Upper lobe of right lung (tissue), 1 donor: ENCODE measurements around the gene CCDC87. TPM values are rescaled to one million over a fixed set of nuclear protein-coding genes. Genes with fewer than 3 reads are reported as not detected.
A peak's percentile ranks its signal among the peaks of the same experiment; 100 is the strongest.

Experiments
- ATAC-seq: fragments of 200-7000 bp; cut with Tn5 transposase; one replicate; pipeline ENCODE4 v1.9.1; 2020; ENCODE audit warnings: mild to moderate bottlenecking, moderate library complexity
- DNase-seq: peaks from one replicate; pipeline ENCODE4 v3.0.0-alpha.2; 2020
- H3K27ac ChIP-seq: fragments of 200-600 bp; one replicate; pipeline ENCODE4 v1.8.0; 2022
- H3K27me3 ChIP-seq: fragments of 200-600 bp; one replicate; pipeline ENCODE4 v1.8.0; 2022; ENCODE audit warnings: mild to moderate bottlenecking
- H3K36me3 ChIP-seq: fragments of 200-600 bp; one replicate; pipeline ENCODE4 v1.8.0; 2022
- H3K4me1 ChIP-seq: fragments of 200-600 bp; one replicate; pipeline ENCODE4 v1.8.0; 2022
- H3K4me3 ChIP-seq: fragments of 200-600 bp; one replicate; pipeline ENCODE4 v1.8.0; 2022; ENCODE audit warnings: mild to moderate bottlenecking
- H3K9me3 ChIP-seq: fragments of 200-600 bp; one replicate; pipeline ENCODE4 v1.8.0; 2022
- intact Hi-C: fragments of 100-400 bp; cut with DNase I; formaldehyde crosslinking; loops from one replicate; pipeline ENCODE4 v1.11.0; 2022
- total RNA-seq: library from RNA; stranded (reverse); fragmentation: NEBNext Ultra II Directional; extraction: Animal tissue kit (Norgen Biotek cat#: 25700); gene quantifications from one replicate; pipeline ENCODE4 v1.2.1, GENCODE V29; 2021
- TF ChIP-seq, protein P1 (sequence below): fragments of 200-600 bp; IDR thresholded peaks from one replicate; pipeline ENCODE4 v1.8.0; 2022; ENCODE audit warnings: antibody characterized with exemption
- donor health status: DM: no; HTN: yes; CAD: no; lungs with severe emphysema.

CCDC87 gene
- total RNA-seq, 1 donor from 2014 or later = 0.26 TPM

DNA sequence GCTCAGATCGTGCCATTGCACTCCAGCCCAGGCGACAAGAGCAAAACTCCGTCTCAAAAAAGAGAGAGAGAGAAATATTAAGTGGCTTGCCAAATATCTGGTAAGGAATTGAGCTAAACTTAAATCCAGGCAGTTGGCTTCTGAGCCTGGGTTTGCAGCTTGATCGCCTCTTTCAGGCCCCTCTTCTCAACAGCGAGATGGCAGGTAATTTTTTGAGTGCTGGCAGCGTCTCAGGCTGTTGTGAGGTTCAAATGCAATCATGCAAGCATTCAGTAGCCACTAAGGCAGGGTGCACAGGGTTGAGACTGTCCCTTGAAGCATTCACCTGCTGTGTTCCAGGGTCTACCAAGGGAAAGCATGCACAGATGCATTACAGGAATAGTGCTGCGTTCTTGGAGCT is 23.8 kb downstream of the CCDC87 start:
- intact Hi-C loops = no loop called here
- no peaks in the 10 kb centered on the region for H3K9me3 ChIP-seq
- no peak for ATAC-seq
- peaks cover 7% of the 10 kb centered on the region for H3K4me1 ChIP-seq
- no peak overlapping the region for H3K27ac ChIP-seq
- no peak for DNase-seq
- no peak overlapping the region for H3K4me3 ChIP-seq
- no peaks in the 10 kb centered on the region for H3K27me3 ChIP-seq
- no peaks in the 10 kb centered on the region for H3K36me3 ChIP-seq
- TF ChIP-seq, protein P1, sequence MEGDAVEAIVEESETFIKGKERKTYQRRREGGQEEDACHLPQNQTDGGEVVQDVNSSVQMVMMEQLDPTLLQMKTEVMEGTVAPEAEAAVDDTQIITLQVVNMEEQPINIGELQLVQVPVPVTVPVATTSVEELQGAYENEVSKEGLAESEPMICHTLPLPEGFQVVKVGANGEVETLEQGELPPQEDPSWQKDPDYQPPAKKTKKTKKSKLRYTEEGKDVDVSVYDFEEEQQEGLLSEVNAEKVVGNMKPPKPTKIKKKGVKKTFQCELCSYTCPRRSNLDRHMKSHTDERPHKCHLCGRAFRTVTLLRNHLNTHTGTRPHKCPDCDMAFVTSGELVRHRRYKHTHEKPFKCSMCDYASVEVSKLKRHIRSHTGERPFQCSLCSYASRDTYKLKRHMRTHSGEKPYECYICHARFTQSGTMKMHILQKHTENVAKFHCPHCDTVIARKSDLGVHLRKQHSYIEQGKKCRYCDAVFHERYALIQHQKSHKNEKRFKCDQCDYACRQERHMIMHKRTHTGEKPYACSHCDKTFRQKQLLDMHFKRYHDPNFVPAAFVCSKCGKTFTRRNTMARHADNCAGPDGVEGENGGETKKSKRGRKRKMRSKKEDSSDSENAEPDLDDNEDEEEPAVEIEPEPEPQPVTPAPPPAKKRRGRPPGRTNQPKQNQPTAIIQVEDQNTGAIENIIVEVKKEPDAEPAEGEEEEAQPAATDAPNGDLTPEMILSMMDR = no peak

DNA sequence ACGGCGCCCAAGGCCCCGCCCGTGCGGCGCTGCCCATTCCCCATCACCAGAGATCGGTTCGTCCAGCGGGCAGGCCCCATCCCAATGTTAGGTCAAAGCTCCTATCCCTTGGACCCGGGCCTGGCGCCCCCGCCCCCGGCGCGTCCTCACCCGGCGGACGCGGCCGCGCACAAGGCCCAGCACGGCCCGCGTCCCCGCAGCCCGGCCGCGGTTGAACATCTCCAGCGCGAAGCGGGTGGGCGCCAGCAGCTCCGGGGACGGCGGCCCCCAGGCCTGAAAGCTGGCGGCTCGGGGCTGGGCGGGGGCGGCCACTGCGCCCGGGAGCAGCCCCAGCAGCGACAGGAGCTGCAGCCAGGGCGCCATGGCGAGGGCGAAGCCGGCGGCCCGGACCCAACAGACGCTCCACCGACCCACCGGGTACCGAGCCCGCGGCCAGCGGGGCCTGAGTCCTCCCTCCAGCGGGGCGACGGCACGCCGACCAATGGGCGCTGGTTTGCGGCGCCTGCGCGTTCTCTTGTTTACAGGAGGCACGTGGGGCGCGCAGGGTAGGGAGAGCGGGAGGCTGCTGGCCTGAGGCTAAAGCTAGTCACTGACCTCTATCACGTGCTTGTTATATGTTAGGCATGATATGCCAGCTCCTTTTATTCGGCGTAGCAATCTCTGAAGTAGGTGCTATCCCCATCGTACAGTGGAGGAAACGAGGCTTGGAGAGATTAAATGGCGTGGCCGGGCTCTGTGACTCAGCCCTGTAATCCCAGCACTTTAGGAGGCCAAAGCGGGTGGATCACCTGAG is 24.5 kb downstream of the CCDC87 start, which contains the start of gene CTSF:
CTSF (minus strand) TSS at position 483 of the 793 bp plus-strand sequence; CDS start at position 363, 120 bp downstream.
- TF ChIP-seq, protein P1 = no peak
- Histone ChIP-seq H3K27me3 (no peaks in the 10 kb centered on the region), H3K4me1 (peaks cover 7% of the 10 kb centered on the region), H3K27ac (no peak within 1 kb of the TSS), H3K9me3 (no peaks in the 10 kb centered on the region), H3K4me3 (peak within 1 kb of the TSS; percentile 67), H3K36me3 (no peaks in the 10 kb centered on the region)
- intact Hi-C loops = no loop called here
- DNase-seq = peak; percentile 94
- peak; percentile 95 for ATAC-seq

DNA sequence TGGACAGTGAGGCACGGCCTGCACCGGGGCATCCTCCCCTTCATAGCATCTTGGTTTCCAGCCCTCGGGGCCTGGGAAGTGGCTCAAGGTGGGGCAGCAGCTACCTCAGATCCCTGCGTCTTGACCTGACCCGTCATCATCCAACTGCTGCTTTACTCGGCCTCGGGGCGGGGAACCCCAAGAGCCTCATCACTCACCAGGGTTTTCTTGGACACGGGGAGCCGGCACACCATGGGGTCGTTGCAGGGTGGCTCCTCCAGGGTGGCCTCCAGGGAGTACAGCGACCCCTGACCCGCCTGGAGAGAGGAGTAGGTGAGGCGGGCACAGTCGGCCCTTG is 25.1 kb downstream of the CCDC87 start:
- intact Hi-C loops = no loop called here
- Histone ChIP-seq H3K27ac (no peak overlapping the region), H3K9me3 (no peaks in the 10 kb centered on the region), H3K4me1 (peaks cover 7% of the 10 kb centered on the region), H3K27me3 (no peaks in the 10 kb centered on the region), H3K4me3 (peak overlapping the region; percentile 67), H3K36me3 (no peaks in the 10 kb centered on the region)
- TF ChIP-seq, protein P1 = no peak
- ATAC-seq (no peak), DNase-seq (no peak)

DNA sequence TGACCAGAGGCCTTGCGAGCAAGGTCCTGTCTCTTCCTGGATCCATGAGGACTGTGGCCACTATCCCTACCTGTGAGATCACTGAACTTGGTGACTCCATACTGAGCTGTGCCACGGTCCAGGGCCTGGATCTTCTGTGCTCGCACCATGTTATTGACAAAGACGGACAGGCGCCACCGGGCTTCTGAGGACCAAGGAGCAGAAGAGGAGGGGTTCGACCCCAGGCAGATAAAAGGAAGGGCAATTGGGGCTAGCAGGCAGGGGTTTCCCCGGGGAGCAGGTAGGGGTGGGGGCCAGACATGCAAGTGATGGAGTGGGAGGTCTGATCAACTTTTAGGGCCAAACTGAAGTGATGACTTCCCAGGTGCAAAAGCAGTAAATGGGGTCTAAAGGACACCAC is 26.6 kb downstream of the CCDC87 start:
- no peak overlapping the region for H3K4me3 ChIP-seq
- no peaks in the 10 kb centered on the region for H3K27me3 ChIP-seq
- H3K27ac ChIP-seq = no peak overlapping the region
- ATAC-seq = no peak
- no peak for DNase-seq
- H3K36me3 ChIP-seq = no peaks in the 10 kb centered on the region
- no peaks in the 10 kb centered on the region for H3K9me3 ChIP-seq
- peaks cover 7% of the 10 kb centered on the region for H3K4me1 ChIP-seq
- intact Hi-C loops = no loop called here
- TF ChIP-seq, protein P1 = no peak

DNA sequence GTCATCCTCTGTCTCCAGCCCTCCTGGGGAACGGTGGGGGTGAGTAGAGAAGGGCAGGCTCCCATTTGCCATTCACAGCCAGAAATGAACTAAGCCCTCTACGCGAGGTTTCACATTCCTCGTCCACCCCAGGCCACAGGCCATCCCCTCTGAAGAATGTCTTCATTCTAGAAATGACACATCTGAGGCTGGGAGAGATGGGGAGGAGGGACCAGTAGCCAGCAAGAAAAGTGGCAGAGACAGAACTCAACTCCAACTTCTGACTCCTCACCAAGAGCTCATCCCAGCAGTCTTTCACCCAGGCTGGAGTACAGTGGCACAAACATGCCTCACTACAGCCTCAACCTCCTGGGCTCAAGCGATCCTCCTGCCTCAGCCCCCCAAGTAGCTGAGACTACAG is 27.9 kb downstream of the CCDC87 start:
- TF ChIP-seq, protein P1 = no peak
- intact Hi-C loops = no loop called here
- DNase-seq (no peak), ATAC-seq (no peak)
- Histone ChIP-seq H3K27ac (no peak overlapping the region), H3K4me3 (no peak overlapping the region), H3K9me3 (no peaks in the 10 kb centered on the region), H3K4me1 (peaks cover 7% of the 10 kb centered on the region), H3K27me3 (no peaks in the 10 kb centered on the region), H3K36me3 (no peaks in the 10 kb centered on the region)
